Suprapubic skin (tissue), 4 donors: ENCODE measurements around the gene SOX5. TPM values are rescaled to one million over a fixed set of nuclear protein-coding genes. Genes with fewer than 3 reads are reported as not detected.

Experiments used
- DNase-seq, 2 donors: peaks; one replicate each; pipeline ENCODE4 v3.0.0-alpha.2; 2019; ENCODE audit warnings: low spot score in 2 of 2
- H3K27ac ChIP-seq: fragments of 200-600 bp; sonication (generic); one replicate; pipeline ENCODE4 v1.5.1; 2019
- H3K27me3 ChIP-seq: fragments of 200-600 bp; sonication (generic); one replicate; pipeline ENCODE4 v1.5.1; 2019
- H3K36me3 ChIP-seq: fragments of 200-600 bp; sonication (generic); one replicate; pipeline ENCODE4 v1.5.1; 2019
- H3K4me1 ChIP-seq: fragments of 200-600 bp; sonication (generic); one replicate; pipeline ENCODE4 v1.5.1; 2019
- H3K4me3 ChIP-seq: fragments of 200-600 bp; sonication (generic); one replicate; pipeline ENCODE4 v1.5.1; 2019; ENCODE audit warnings: mild to moderate bottlenecking
- H3K9me3 ChIP-seq: fragments of 200-600 bp; sonication (generic); one replicate; pipeline ENCODE4 v1.5.1; 2019
- EP300 ChIP-seq: sonication (generic); formaldehyde crosslinking; IDR thresholded peaks from one replicate; pipeline ENCODE4 v1.6.1; 2017; ENCODE audit warnings: antibody characterized with exemption
- POLR2A ChIP-seq, 2 donors: fragments of 450-650 bp; IDR thresholded peaks; one replicate each; pipeline ENCODE4 v1.6.1; 2017; ENCODE audit warnings: antibody characterized with exemption in 2 of 2, mild to moderate bottlenecking in 2 of 2, moderate library complexity in 2 of 2
- POLR2AphosphoS5 ChIP-seq, 3 donors: sonication (generic); formaldehyde crosslinking; IDR thresholded peaks; one replicate each; pipeline ENCODE4 v1.6.1; 2017; ENCODE audit warnings: antibody characterized with exemption in 3 of 3
- WGBS: methylation state at CpG from one replicate; pipeline ENCODE4 v1.1.5; 2018; 5-methylcytosine and 5-hydroxymethylcytosine counted together
- total RNA-seq, 4 donors: library from RNA; depleted of rRNA; stranded (reverse); fragments of >200 nt; gene quantifications; one replicate each; pipeline ENCODE4 v1.1.0, GENCODE V29; 2016
- TF ChIP-seq, protein P1 (sequence below), 2 donors: fragments of 200-600 bp in 1 of 2; fragments of 450-650 bp in 1 of 2; sonication (generic) in 1 of 2; IDR thresholded peaks; one replicate each; pipeline ENCODE4 v1.5.1; 2016 to 2019; ENCODE audit warnings: antibody characterized with exemption in 2 of 2, mild to moderate bottlenecking in 1 of 2, moderate library complexity in 1 of 2

Gene SOX5
- total RNA-seq, 4 donors from 2014 or later: 19.0 to 110 (median 23.2) TPM

DNA sequence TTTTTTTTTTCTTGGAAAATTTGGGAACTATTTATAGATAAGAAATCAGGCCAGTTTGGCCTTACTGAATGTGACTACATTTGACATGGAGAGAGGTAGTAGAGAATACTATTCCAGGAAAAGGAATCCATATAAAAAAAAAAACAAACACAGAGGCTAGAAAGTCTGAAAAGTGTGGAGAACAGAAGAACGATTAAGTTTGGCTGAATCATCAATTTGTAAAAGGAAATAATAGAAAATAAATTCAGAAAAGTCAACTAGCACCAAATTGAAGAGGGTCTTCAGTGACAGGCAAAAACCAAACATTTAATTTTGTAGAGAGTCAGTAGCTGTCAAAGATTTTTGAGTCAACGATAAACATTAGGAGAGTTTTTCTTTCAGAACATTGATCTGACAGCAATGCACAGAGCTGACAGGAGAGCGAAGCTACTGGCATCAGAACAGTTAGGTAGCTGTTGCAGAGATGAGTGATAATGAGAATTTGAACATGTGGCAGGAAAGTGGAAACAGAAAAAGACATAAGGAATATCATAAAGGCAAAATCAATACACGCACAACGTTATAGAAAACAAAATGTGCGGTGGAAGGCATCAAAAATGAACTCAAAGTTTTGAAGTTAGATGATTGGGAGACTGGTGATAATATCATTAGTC is 241.2 kb downstream of the SOX5 start:
- Histone ChIP-seq H3K9me3 (no peaks in the 10 kb centered on the region), H3K27me3 (no peaks in the 10 kb centered on the region), H3K36me3 (no peaks in the 10 kb centered on the region), H3K4me1 (no peaks in the 10 kb centered on the region), H3K4me3 (no peak overlapping the region), H3K27ac (no peak overlapping the region)
- 85% methylated on average over 6 of the region's 6 CpGs for WGBS
- TF ChIP-seq, protein P1, sequence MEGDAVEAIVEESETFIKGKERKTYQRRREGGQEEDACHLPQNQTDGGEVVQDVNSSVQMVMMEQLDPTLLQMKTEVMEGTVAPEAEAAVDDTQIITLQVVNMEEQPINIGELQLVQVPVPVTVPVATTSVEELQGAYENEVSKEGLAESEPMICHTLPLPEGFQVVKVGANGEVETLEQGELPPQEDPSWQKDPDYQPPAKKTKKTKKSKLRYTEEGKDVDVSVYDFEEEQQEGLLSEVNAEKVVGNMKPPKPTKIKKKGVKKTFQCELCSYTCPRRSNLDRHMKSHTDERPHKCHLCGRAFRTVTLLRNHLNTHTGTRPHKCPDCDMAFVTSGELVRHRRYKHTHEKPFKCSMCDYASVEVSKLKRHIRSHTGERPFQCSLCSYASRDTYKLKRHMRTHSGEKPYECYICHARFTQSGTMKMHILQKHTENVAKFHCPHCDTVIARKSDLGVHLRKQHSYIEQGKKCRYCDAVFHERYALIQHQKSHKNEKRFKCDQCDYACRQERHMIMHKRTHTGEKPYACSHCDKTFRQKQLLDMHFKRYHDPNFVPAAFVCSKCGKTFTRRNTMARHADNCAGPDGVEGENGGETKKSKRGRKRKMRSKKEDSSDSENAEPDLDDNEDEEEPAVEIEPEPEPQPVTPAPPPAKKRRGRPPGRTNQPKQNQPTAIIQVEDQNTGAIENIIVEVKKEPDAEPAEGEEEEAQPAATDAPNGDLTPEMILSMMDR (IDR thresholded peaks at IDR 0.05): no peak
- no peak for TF ChIP-seq EP300
- TF ChIP-seq POLR2A (IDR thresholded peaks at IDR 0.05): no peak
- no peak for DNase-seq

GRCh38 chr12:23707270-23707669 is 242.2 kb downstream of the SOX5 start:
- Histone ChIP-seq H3K27ac (no peak overlapping the region), H3K4me3 (no peak overlapping the region), H3K36me3 (no peaks in the 10 kb centered on the region), H3K4me1 (no peaks in the 10 kb centered on the region), H3K27me3 (no peaks in the 10 kb centered on the region), H3K9me3 (no peaks in the 10 kb centered on the region)
- WGBS: 80% methylated on average over 5 of the region's 5 CpGs
- no peak for DNase-seq
- TF ChIP-seq, protein P1 (IDR thresholded peaks at IDR 0.05): no peak
- TF ChIP-seq POLR2AphosphoS5 (IDR thresholded peaks at IDR 0.05) (no peak), EP300 (no peak), POLR2A (IDR thresholded peaks at IDR 0.05) (no peak)

- Histone ChIP-seq H3K4me3 (no peak overlapping the region), H3K9me3 (no peaks in the 10 kb centered on the region), H3K36me3 (no peaks in the 10 kb centered on the region), H3K27ac (no peak overlapping the region), H3K27me3 (no peaks in the 10 kb centered on the region), H3K4me1 (no peaks in the 10 kb centered on the region)
- DNase-seq: no peak
- no peak for TF ChIP-seq POLR2AphosphoS5 (IDR thresholded peaks at IDR 0.05)
- TF ChIP-seq, protein P1 (IDR thresholded peaks at IDR 0.05): no peak
- TF ChIP-seq EP300: no peak
- TF ChIP-seq POLR2A (IDR thresholded peaks at IDR 0.05): no peak
- 76% methylated on average over 6 of the region's 6 CpGs for WGBS
Measured at GRCh38 chr12:23704992-23705943, 244.2 kb downstream of the SOX5 start.

DNA sequence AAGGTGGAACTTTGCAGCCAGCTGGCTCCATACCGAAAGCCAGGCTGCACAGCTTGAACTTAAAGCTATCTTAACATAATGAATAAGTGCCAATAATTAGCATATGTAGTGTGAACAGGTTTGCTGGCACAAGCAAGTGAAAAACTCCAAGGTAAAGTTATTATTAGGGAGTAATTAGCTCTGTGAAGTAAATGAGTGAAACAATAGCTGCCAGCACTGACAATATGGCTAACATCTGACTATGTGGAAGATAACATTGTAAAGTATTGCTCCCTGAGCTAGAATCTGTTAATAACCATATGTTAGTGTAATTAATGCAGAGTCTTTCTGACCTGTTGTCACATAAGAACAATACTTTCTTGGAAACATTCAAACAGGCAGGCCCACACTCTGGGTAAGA is 246.4 kb downstream of the SOX5 start:
- no peak overlapping the region for H3K4me3 ChIP-seq
- DNase-seq: no peak
- TF ChIP-seq, protein P1 (IDR thresholded peaks at IDR 0.05): no peak
- TF ChIP-seq POLR2A (IDR thresholded peaks at IDR 0.05) (no peak), POLR2AphosphoS5 (IDR thresholded peaks at IDR 0.05) (no peak), EP300 (no peak)
- H3K9me3 ChIP-seq: no peaks in the 10 kb centered on the region
- WGBS: 30% methylated on average over 1 of the region's 1 CpG
- no peaks in the 10 kb centered on the region for H3K27me3 ChIP-seq
- no peak overlapping the region for H3K27ac ChIP-seq
- no peaks in the 10 kb centered on the region for H3K36me3 ChIP-seq
- no peaks in the 10 kb centered on the region for H3K4me1 ChIP-seq

GRCh38 chr12:23699031-23699430 is 250.4 kb downstream of the SOX5 start:
- DNase-seq: no peak
- Histone ChIP-seq H3K27ac (no peak overlapping the region), H3K9me3 (peaks cover 4% of the 10 kb centered on the region), H3K36me3 (no peaks in the 10 kb centered on the region), H3K4me3 (no peak overlapping the region), H3K4me1 (no peaks in the 10 kb centered on the region), H3K27me3 (no peaks in the 10 kb centered on the region)
- TF ChIP-seq EP300 (no peak), POLR2AphosphoS5 (IDR thresholded peaks at IDR 0.05) (no peak)
- TF ChIP-seq, protein P1 (IDR thresholded peaks at IDR 0.05): no peak
